Measurements from ENCODE around the gene BICD1. TPM values are rescaled to one million over a fixed set of nuclear protein-coding genes. Genes with fewer than 3 reads are reported as not detected.
A peak's percentile ranks its signal among the peaks of the same experiment; 100 is the strongest.

BICD1 gene
- total and polyA plus RNA-seq, 12 donors = 2.5 to 14.7 (median 9.2) TPM

DNA sequence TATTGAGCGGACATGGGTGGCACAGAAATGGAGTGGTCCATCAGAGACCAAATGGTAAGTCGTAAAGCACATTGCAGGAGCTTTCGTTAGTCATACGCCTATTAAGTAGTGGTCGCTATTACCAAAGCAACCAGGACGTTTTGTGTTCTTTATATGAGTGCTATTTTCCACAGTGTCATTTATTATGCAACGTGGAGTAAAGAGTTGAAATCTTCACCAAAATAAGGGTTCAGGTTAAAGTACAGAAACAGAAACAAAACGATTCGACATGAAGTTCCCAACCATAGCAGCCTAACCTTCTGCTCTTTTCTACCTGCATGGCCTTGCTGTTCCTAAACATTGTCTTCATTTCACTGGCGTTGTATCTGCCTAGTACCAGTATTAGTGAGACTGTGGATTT, 272.6 kb downstream of the BICD1 start:
- Histone ChIP-seq H3K4me1 (peaks cover 0 to 1% (median 0%) of the 10 kb centered on the region in 9 donors), H3K9me3 (no peaks in the 10 kb centered on the region), H3K27me3 (no peaks in the 10 kb centered on the region), H3K4me3 (no peak overlapping the region), H3K27ac (no peak overlapping the region), H3K36me3 (no peaks in the 10 kb centered on the region)
- TF ChIP-seq CTCF (IDR thresholded peaks at IDR 0.05) = no peak
- intact Hi-C loops (cut with DNase I) = no loop called here
- no peak for ATAC-seq
- 93 to 95% methylated on average over 10 of the region's 10 CpGs for WGBS, 2 donors
- DNase-seq = no peak

GRCh38 chr12:32379667-32380066, 273.0 kb downstream of the BICD1 start:
- WGBS, 2 donors = 89 to 92% methylated on average over 8 of the region's 8 CpGs
- DNase-seq (no peak), ATAC-seq (no peak)
- no peaks in the 10 kb centered on the region for H3K36me3 ChIP-seq
- no peaks in the 10 kb centered on the region for H3K4me1 ChIP-seq
- H3K27me3 ChIP-seq = no peaks in the 10 kb centered on the region
- intact Hi-C loops (cut with DNase I) = loop anchor here in 1 of 10 donors (5.0 kb wide), 1 partner anchor 198 kb away; no protein-coding TSS in a partner anchor
- H3K27ac ChIP-seq = no peak overlapping the region
- H3K4me3 ChIP-seq = no peak overlapping the region
- no peak for TF ChIP-seq CTCF (IDR thresholded peaks at IDR 0.05)
- H3K9me3 ChIP-seq = no peaks in the 10 kb centered on the region

- intact Hi-C loops (cut with DNase I) = loop anchor here in 1 of 10 donors (5.0 kb wide), 1 partner anchor 195 kb away; no protein-coding TSS in a partner anchor
- Histone ChIP-seq H3K4me1 (no peaks in the 10 kb centered on the region), H3K27ac (no peak overlapping the region), H3K27me3 (no peaks in the 10 kb centered on the region), H3K9me3 (no peaks in the 10 kb centered on the region), H3K4me3 (no peak overlapping the region), H3K36me3 (no peaks in the 10 kb centered on the region)
- DNase-seq = no peak
- TF ChIP-seq CTCF (IDR thresholded peaks at IDR 0.05) = no peak
- WGBS, 2 donors = 86 to 88% methylated on average over 2 of the region's 2 CpGs
- no peak for ATAC-seq
Measured at GRCh38 chr12:32382226-32382625, 275.6 kb downstream of the BICD1 start.

GRCh38 chr12:32390572-32391219, 284.0 kb downstream of the BICD1 start:
- peak overlapping the region in 2 of 10 donors; percentile 1 to 13 for H3K27ac ChIP-seq
- intact Hi-C loops (cut with DNase I) = no loop called here
- H3K27me3 ChIP-seq = peaks cover 0 to 5% (median 0%) of the 10 kb centered on the region in 7 donors
- ATAC-seq (peak in 7 of 8 donors; percentile 42 to 86 (median 64)), DNase-seq (peak; percentile 7 to 24)
- WGBS, 2 donors = 34 to 37% methylated on average over 47 of the region's 47 CpGs
- H3K36me3 ChIP-seq = no peaks in the 10 kb centered on the region
- H3K9me3 ChIP-seq = peaks cover 0 to 9% (median 0%) of the 10 kb centered on the region in 11 donors
- H3K4me1 ChIP-seq = peaks cover 0 to 6% (median 3%) of the 10 kb centered on the region in 9 donors
- no peak for TF ChIP-seq CTCF (IDR thresholded peaks at IDR 0.05)
- H3K4me3 ChIP-seq = peak overlapping the region in 9 of 10 donors; percentile 31 to 57 (median 52)
